ENCODE data around the gene IPCEF1.

- no peak for TF ChIP-seq CTCF (IDR thresholded peaks at IDR 0.05)
- TF ChIP-seq POLR2A (IDR thresholded peaks at IDR 0.05), result no peak
These were observed 212.8 kb downstream of the IPCEF1 start for GRCh38 chr6:154143753-154144152.

Measured in thyroid gland (tissue), 4 donors.